IPS-18a (cell line): ENCODE data around the gene FBXL15.
"Not testable (repeated sequence)": the region's sequence is repeated elsewhere in the genome, so short reads cannot be mapped to it uniquely, and the experiment has no call there.

Source experiments
- H3K27ac ChIP-seq: one replicate; pipeline ENCODE4 v1.5.1; 2013; ENCODE audit warnings: low read length
- H3K27me3 ChIP-seq: one replicate; pipeline ENCODE4 v1.6.1; 2013; ENCODE audit warnings: mild to moderate bottlenecking, low read length; ENCODE audit not compliant: control insufficient read depth, insufficient read depth
- H3K36me3 ChIP-seq: one replicate; pipeline ENCODE4 v1.6.1; 2013; ENCODE audit warnings: low read depth, low read length; ENCODE audit not compliant: control insufficient read depth
- H3K4me1 ChIP-seq: one replicate; pipeline ENCODE4 v1.6.1; 2013; ENCODE audit warnings: low read depth, low read length; ENCODE audit not compliant: control insufficient read depth
- H3K4me3 ChIP-seq: one replicate; pipeline ENCODE4 v1.5.1; 2013; ENCODE audit warnings: low read length
- H3K9ac ChIP-seq: one replicate; pipeline ENCODE4 v1.6.1; 2013; ENCODE audit warnings: mild to moderate bottlenecking, low read length, moderate library complexity
- H3K9me3 ChIP-seq: one replicate; pipeline ENCODE4 v1.6.1; 2013; ENCODE audit warnings: low read depth, low read length; ENCODE audit not compliant: control insufficient read depth

FBXL15 gene

DNA sequence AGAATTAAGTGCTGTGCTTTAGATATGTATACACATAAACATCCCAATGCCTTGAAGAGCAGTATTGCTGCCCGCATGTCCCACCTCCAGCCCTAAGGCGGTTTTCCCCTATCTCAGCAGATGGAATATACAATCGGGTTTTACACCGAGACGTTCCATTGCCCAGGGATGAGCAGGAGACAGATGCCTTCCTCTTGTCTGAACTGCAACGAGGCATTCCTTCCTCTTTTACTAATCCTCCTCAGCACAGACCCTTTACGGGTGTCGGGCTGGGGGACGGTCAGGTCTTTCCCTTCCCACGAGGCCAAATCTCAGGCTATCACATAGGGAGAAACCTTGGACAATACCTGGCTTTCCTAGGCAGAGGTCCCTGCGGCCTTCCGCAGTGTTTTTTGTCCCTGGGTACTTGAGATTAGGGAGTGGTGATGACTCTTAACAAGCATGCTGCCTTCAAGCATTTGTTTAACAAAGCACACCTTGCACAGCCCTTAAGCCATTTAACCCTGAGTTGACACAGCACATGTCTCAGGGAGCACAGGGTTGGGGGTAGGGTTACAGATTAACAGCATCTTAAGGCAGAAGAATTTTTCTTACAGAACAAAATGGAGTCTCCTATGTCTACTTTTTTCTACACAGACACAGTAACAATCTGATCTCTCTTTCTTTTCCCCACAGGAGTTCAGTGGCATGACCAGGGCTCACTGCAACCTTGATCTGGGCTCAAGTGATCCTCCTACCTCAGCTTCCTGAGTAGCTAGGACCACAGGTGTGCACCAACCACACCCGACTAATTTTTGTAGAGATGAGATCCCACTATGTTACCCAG is 34.2 kb downstream of the FBXL15 start:
- not testable (repeated sequence) for H3K27ac ChIP-seq, H3K9me3 ChIP-seq, H3K36me3 ChIP-seq, H3K4me3 ChIP-seq, H3K9ac ChIP-seq, H3K27me3 ChIP-seq
- H3K4me1 ChIP-seq: peaks cover 25% of the 10 kb centered on the region

DNA sequence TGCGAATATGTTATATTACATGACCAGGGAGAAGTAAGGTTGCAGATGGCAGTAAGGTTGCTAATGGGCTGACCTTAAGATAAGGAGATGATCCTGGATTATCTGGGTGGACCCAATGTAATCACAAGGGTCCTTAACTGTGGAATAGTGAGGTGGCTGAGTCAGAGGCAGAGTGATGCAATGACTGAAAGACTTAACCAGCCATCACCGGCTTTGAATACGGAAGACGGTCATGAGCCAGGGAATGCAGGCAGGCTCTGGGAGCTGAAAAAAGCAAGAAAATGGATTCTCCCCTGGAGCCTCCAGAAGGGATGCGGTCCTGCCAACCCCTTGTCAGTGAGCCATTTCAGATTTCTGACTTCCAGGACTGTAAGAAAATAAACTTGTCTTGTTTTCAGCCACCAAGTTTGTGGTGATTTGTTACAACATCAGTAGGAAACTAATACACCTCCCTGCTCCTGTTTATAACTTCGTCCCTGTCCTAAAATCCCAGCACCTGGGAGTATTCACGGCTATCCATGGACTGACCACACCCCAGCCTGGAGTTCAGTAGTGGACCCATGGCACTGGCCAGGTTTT is 35.3 kb downstream of the FBXL15 start:
- Histone ChIP-seq H3K9me3 (no peaks in the 10 kb centered on the region), H3K27ac (peak overlapping the region; percentile 26), H3K27me3 (no peaks in the 10 kb centered on the region), H3K4me1 (peaks cover 29% of the 10 kb centered on the region), H3K4me3 (no peak overlapping the region), H3K9ac (no peak overlapping the region), H3K36me3 (peaks cover 4% of the 10 kb centered on the region)

DNA sequence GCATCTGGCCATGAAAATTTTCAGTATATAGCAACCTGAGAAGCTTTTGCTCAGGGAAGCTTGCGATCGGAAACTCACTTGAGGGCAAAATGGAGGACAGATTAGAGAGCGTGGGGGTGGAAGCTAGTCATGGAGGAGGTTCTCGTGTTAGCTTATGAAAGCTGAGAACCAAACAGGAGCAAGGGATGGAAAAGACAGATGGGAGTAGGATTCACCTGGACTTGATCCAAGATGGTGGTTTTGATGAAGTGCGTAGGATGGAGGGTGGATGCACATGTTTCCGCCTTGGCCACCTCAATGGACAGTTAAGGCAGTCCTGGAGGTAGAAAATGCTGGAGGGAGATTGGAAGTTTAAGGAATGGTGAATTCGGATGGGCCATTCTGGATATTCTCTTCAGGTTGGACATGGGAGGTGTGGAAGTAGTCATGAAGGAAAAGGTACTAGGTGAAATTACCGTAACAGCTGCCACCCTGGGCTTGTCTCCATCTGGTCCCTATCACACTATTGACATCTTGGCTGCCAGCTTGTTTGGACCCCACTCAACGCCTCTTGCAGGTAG is 37.0 kb downstream of the FBXL15 start:
- H3K36me3 ChIP-seq: peaks cover 2% of the 10 kb centered on the region
- H3K9ac ChIP-seq: no peak overlapping the region
- peaks cover 8% of the 10 kb centered on the region for H3K27me3 ChIP-seq
- H3K4me1 ChIP-seq: peaks cover 42% of the 10 kb centered on the region
- no peak overlapping the region for H3K4me3 ChIP-seq
- H3K9me3 ChIP-seq: no peaks in the 10 kb centered on the region
- H3K27ac ChIP-seq: no peak overlapping the region

DNA sequence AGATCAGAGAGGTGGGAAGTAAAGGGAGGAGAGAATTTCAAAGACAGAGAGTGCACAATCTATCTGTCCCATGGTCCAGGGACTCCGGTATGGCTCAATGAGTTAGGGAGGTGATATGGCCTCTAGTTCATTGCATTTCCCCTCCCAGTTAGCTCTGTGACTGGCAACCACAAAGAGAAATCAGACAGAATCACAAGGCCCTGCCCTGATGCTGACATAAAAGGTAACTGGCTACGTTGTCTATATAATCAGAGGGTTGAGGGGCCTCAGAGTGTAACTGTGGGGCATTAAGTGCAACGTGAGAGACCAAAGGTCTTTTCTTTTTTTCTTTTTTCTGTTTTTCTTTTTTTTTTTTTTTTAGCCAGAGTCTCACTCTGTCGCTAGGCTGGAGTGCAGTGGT is 38.0 kb downstream of the FBXL15 start:
- Histone ChIP-seq H3K9ac (no peak overlapping the region), H3K27ac (no peak overlapping the region), H3K36me3 (no peaks in the 10 kb centered on the region), H3K4me1 (peaks cover 46% of the 10 kb centered on the region), H3K27me3 (peaks cover 17% of the 10 kb centered on the region), H3K9me3 (no peaks in the 10 kb centered on the region), H3K4me3 (no peak overlapping the region)

DNA sequence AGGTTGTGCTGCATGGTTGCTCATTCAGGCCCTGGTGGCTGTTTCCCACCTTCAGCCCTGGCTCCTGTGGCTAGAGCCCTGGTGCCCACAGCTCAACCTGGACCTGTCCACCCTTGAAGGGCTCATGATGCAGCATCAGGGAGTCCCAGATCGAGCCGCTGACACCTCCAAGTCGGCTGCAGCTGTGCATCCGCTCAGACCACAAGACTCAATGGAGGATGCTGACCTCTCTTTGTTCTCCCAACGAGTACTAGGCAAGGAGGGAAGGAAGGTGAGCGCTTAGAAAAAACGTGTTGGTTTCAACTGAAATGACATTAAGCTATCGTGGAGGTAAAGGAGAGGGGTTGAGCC is 40.2 kb downstream of the FBXL15 start:
- Histone ChIP-seq H3K9ac (peak overlapping the region; percentile 64), H3K36me3 (no peaks in the 10 kb centered on the region), H3K9me3 (no peaks in the 10 kb centered on the region), H3K4me3 (peak overlapping the region; percentile 84), H3K27ac (peak overlapping the region; percentile 88), H3K27me3 (peaks cover 18% of the 10 kb centered on the region), H3K4me1 (peaks cover 30% of the 10 kb centered on the region)

DNA sequence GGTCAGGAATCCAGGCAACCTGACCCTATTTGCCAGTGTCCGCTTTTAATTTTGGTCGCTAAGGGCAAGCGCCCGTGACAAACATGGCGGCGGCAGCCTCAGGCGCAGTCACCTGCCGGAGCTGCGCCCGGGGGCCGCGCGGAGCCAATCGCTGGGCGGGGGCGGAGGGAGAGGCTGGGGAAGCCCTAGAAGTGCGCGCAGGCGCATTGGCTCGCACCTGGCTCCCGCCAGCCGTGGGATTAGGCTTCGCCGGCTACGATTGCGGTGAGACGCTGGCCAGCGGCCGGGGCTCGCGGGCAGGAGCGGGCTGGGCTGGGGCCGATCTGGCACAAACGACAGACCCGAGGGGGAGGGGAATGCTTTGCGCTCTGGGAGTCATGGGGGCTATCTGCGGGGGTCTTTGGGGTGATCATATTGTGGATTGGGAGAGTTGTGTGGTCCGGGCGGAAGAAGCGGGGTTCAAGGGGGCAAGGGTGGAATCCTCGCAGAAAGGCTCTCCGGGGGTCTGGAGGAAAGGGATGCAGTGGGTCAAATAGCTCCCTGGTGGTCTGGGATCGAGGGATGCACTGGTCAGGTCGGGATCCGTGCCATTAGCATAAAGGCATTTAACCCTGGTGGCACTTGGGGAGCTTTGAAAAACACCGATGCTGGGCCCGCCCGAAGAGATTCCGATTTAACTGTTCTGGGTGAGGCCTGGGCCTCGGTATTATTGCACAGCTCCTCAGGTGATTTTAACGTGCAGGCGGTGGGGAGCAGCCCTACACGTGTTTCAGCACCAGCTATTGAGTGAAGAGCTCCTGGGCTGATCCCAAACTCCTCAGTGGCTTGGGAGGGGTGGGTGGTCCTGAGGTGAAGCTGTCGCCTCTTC is 40.8 kb downstream of the FBXL15 start:
- Histone ChIP-seq H3K4me1 (peaks cover 26% of the 10 kb centered on the region), H3K4me3 (peak overlapping the region; percentile 84), H3K9me3 (no peaks in the 10 kb centered on the region), H3K27me3 (peaks cover 18% of the 10 kb centered on the region), H3K27ac (peak overlapping the region; percentile 88), H3K9ac (peak overlapping the region; percentile 64), H3K36me3 (no peaks in the 10 kb centered on the region)

DNA sequence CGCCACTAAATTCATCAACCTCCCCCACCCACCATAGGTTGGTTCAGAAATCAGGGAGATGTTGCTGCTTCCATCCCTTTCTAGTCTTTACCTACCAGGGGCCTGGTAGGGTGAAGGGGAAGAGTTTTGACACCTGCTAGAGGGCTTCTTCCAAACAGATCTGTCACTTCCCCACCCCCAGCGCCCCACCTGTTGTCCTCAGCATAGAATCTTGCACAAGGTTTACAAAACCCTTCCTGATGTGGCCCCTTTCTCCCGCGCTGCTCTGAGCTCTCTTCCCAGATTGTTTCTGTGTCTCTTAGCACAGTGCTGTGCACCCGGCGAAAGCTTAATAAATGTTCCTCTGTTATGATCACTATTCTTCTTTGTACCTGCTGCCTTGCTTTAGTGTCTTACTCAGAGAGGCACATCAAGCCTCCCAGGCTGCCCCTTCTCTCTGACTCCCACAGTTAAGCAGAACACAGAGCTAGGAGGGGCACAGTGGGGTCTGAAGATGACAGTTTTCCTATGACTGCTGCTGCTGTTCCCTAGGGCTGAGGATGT is 41.9 kb downstream of the FBXL15 start:
- Histone ChIP-seq H3K4me3 (peak overlapping the region; percentile 84), H3K9me3 (no peaks in the 10 kb centered on the region), H3K4me1 (peaks cover 26% of the 10 kb centered on the region), H3K9ac (no peak overlapping the region), H3K27me3 (peaks cover 18% of the 10 kb centered on the region), H3K36me3 (no peaks in the 10 kb centered on the region), H3K27ac (no peak overlapping the region)

DNA sequence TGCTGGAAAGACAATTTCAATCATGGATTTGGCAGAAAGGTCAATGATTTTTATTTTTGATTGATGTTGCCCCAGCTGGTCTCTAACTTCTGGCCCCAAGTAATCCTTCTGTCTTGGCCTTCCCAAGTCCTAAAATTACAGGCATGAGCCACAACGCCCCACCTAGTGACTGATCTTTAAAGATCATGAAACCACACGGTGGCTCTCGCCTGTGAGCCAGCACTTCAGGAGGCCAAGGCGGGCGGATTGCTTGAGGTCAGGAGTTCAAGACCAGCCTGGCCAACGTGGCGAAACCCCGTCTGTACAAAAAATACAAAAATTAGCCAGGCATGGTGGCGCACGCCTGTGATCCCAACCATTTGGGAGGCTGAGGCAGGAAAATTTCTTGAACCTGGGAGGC is 43.3 kb downstream of the FBXL15 start:
- peaks cover 26% of the 10 kb centered on the region for H3K4me1 ChIP-seq
- no peaks in the 10 kb centered on the region for H3K9me3 ChIP-seq
- no peak overlapping the region for H3K4me3 ChIP-seq
- no peak overlapping the region for H3K27ac ChIP-seq
- H3K9ac ChIP-seq: no peak overlapping the region
- peaks cover 18% of the 10 kb centered on the region for H3K27me3 ChIP-seq
- no peaks in the 10 kb centered on the region for H3K36me3 ChIP-seq

DNA sequence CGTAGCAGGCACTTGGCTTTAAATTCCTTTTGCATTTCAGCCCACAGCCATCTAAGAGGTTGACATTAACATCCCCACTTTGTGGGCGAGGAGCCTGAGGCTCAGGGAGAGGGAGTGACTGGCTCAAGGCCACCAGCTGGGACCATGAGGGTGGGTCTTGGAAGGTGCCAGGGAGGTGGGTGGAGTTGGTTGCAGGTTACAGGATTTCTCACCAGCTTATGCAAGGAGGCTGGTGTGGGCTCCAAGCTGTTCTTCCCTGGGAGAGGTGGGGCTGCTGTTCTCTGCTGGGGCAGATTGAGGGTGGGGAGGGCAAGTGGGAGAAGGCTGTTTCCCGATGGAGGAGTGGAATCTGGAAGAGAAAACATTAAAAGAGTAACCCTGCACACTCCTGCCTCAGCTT is 44.8 kb downstream of the FBXL15 start:
- Histone ChIP-seq H3K36me3 (no peaks in the 10 kb centered on the region), H3K27ac (no peak overlapping the region), H3K27me3 (peaks cover 18% of the 10 kb centered on the region), H3K4me1 (peaks cover 26% of the 10 kb centered on the region), H3K4me3 (no peak overlapping the region), H3K9ac (no peak overlapping the region), H3K9me3 (no peaks in the 10 kb centered on the region)

DNA sequence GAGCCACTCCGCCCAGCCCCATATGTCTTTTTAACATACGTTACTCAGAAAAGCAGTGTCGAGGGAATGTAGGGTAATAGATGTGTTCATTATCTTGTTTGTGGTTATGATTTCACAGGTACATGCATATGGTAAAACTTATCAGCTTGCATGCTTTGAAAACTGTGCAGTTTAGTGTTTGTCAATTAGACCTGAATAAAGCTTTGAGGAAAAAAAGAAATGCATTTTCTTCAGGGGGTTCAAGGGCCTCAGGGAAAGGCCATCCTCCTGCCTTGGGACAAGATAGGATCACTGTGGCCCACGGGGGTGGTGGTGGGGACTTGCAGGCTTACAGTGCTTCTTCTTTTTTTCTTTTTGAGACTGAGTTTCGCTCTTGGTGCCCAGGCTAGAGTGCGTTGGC is 46.7 kb downstream of the FBXL15 start:
- no peak overlapping the region for H3K27ac ChIP-seq
- no peak overlapping the region for H3K9ac ChIP-seq
- peaks cover 13% of the 10 kb centered on the region for H3K27me3 ChIP-seq
- H3K9me3 ChIP-seq: no peaks in the 10 kb centered on the region
- peaks cover 3% of the 10 kb centered on the region for H3K36me3 ChIP-seq
- H3K4me1 ChIP-seq: peaks cover 12% of the 10 kb centered on the region
- H3K4me3 ChIP-seq: no peak overlapping the region

DNA sequence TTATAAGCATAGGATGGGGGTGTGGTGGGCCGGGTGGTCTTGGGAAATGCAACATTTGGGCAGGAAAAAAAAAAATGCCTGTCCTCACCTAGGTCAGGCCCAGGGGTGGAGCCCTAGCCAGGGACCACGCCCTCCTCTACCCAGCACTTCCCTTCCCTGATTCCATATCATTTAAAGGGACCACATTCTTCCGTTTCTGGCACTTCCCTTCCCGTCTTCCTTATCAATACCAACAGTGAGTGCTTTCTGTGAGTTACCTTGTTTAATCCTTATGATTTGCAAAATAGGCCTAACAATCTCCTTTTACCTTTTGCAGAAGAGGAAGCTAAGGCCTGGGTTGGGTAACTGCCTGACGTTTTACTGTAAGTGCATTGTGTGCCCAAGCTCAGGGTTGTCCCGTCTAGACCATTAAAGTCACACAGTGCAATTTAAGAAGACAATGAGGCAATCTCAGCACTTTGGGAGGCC is 47.4 kb downstream of the FBXL15 start:
- Histone ChIP-seq H3K4me3 (no peak overlapping the region), H3K36me3 (peaks cover 3% of the 10 kb centered on the region), H3K9ac (no peak overlapping the region), H3K27me3 (peaks cover 7% of the 10 kb centered on the region), H3K9me3 (no peaks in the 10 kb centered on the region), H3K4me1 (peaks cover 7% of the 10 kb centered on the region), H3K27ac (no peak overlapping the region)
